Hematopoietic multipotent progenitor cell treated with erythropoietin and hydrocortisone succinate and interleukin-3 and kit ligand, for 6 days (in vitro differentiated cells): ENCODE data around the gene STXBP4.

Experiments
- DNase-seq: peaks from one replicate; pipeline ENCODE4 v3.0.0-alpha.2; 2015

The STXBP4 gene, protein sequence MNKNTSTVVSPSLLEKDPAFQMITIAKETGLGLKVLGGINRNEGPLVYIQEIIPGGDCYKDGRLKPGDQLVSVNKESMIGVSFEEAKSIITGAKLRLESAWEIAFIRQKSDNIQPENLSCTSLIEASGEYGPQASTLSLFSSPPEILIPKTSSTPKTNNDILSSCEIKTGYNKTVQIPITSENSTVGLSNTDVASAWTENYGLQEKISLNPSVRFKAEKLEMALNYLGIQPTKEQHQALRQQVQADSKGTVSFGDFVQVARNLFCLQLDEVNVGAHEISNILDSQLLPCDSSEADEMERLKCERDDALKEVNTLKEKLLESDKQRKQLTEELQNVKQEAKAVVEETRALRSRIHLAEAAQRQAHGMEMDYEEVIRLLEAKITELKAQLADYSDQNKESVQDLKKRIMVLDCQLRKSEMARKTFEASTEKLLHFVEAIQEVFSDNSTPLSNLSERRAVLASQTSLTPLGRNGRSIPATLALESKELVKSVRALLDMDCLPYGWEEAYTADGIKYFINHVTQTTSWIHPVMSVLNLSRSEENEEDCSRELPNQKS

DNA sequence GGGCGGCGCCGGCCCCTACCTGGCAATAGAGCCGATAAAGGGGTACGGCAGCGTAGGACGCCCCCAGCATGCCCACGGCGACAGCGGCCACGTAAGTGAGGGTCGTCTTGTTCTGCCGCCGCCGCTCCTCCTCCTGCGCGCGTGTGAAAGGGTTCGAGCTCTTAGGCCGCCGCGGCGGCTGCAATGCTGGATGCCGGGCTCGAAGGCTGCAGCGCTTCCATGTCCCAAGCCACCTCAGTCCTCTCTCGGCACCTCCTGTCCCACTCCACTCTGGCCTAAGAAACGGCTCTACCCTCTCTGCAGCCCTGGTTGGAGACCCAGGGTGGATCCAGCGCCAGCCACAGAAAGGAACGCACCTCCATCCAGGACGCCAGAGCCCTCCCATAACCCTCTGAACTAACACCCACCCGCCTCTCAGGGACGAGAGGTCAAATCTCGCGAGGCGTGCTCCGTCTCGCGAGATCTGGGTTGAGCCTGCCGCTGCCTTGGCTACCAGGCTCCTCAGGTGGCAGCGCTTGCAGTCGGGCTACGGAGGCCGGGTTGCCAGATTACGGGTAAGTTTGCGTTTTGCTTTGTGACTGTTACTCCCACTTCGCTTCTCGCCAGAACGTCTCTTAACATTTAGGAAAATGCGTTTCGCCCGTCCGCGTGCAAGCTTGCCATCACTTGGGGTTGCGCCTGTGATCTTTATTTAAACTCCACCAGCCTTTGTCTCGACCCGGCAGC, at the start of gene STXBP4, which contains the start of gene COX11:
STXBP4 (plus strand) TSS at position 504 of the 726 bp plus-strand sequence. CDS start 17,455 bp downstream, outside the sequence.
COX11 (minus strand) TSS at position 393 of the 726 bp plus-strand sequence; CDS start at position 385, 8 bp downstream.
- peak; percentile 97 for DNase-seq

DNA sequence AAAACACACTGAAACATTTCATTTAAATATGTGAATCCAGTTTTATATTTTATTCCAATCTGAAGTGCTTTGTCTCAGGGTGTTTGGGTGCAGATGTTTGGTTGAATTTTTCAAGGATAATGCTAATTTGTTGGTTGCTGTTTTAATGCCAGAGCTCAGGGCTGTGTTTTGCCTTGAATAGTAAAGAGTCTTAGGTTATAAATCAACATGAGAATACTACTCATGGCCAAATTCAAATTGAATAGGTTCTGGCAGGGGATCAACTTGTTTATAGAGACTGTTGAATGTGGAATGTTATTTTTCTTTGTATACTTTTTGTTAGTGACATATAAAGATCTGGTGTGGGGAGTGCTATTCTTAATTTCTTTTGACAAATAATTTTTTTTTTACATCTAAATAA, 49.1 kb upstream of the STXBP4 start:
- no peak for DNase-seq

DNA sequence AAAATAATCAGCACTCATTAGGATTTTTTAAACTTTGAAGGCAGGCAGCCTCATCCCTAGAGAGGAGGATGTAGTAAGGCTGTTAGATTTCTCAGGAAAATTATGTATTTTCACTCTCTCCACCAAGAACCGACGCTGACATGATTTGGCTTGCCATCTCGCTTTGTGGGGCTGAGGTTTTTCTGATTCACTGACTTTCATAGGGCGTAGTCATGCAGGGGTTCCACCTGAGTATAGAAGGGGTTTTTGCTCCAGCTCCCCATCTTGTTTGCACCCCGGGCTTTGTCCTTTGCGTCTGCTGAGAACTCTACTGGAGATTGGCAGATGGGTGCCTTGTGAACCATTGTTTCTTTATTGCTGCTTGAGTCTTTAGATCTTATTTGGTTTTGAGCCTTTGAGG, 47.7 kb upstream of the STXBP4 start:
- DNase-seq, result no peak

DNA sequence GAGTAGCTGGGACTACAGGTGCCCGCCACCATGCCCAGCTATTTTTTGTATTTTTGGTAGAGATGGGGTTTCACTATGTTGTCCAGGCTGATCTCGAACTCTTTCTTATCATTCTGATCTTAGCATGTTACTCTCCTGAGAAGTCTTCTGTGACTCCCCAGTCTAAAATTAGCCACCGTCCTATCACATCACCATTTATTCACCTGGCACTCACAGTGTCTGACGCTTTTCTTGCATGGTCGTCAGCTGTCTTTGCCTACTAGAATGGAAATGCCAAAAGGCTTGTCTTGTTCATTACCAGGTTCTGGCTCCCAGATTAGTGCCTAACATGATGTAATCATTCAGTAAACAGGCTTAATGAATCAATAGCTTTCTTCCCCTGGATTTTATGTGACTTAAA, 44.2 kb upstream of the STXBP4 start:
- DNase-seq, result no peak

DNA sequence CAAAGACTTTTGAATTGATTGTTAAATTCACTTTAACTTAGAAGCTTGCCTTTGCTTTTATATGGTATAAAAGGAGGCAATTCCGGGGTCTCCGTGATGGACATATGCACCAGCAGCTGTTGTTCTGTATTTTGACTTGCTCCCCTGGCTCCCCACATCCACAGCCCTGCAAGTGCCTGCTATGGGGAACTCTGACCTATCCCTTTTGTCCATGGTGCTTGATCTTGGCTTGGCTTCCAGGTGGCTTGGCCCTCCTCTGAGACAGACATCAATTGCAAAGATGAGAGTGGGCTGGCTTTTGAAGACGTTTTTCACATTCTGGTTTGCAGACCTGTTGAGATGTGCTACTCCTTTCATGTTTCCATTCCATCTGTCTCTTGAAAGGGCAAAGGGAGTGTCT, 41.0 kb upstream of the STXBP4 start:
- DNase-seq, result no peak

DNA sequence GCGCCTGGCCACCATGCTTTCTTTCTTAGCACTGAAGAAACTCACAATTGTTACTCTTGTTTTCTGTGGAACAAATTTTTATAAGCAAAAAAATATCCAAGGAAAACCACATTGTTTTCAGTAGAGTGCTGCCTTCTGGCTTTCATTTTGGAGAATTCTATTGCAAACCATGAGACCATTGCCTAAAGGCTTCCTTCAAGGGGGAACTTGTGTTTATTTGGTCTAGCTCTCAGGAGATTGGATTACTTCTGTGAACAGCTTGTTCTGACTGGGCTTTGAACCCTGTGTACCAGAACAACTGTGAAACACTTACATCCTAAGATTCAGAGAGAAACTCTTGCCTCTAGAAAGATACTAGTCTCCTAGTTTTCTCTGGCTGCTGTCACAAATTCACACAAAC, 35.9 kb upstream of the STXBP4 start:
- DNase-seq, result no peak

DNA sequence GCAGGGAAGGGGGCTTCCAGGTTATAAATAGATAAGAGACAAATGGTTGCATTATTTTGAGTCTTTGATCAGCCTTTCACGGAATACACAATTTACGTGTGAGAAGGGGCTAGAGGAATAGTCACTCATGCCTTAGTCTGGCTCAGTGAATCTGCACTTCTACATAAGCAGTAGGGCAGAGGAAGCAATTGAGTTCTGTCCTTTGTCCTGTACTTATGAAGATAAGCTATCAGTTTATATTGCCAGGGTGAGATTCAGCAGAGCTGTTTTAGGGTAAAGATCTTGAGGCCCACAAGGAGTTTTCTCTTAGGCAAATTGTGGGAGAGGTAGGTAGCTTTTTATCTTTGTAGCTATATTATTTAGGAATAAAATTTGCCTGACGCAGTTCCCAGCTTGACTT, 34.6 kb upstream of the STXBP4 start:
- DNase-seq, result peak; percentile 48

DNA sequence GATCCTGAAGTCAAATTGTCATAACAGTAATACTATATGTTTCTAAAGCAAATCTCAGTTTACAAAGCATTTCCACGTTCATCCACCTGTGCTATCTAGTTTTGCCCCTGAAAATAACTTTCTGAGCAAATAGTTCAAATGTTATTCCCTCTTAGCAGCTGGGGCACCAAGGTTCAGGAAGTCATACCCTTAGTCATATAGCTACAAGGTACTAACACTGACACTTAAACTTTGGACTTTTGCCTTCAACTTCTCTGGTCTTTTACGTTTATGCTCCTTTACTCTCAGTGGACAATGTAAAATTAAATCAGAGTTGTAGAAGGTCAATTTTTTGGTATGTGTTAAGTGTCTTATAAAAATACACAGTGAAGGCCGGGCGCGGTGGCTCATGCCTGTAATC, 33.1 kb upstream of the STXBP4 start:
- DNase-seq, result no peak

DNA sequence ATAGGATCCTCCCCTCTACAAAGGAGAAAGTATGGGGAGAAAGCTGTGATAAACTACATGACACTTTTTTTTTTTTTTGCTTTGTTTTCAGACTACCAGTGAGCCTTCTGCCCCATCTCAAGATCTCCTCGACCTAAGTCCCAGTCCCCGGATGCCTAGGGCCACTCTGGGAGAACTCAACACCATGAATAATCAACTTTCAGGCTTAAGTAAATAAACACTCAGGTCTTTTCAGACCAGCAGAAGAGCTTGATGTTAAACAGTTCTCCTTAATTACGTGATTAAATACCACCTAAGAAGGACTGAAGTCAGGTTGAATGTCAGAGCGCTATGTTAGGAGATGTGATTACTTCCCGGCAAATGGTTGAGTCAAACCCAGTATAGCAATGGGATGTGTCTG, 31.5 kb upstream of the STXBP4 start:
- no peak for DNase-seq

DNA sequence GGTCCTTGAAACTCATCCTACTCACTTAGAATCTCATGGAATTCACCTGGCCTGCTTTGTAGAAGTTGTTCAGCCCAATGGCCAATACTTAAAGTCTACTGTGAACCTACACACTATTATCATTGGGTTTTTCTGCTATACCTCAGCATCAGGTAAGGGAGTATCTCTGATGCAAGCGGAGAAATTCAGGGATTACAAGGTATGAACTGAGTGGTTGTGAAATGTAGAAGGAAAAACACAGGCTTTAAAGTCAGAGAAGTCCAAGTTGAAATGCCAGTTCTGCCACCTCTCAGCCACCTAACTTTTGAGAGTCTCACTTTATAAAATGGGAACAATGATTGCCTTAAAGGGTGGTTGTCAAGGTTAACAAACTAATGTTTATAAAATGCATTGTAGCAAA, 31.1 kb upstream of the STXBP4 start:
- DNase-seq, result no peak

DNA sequence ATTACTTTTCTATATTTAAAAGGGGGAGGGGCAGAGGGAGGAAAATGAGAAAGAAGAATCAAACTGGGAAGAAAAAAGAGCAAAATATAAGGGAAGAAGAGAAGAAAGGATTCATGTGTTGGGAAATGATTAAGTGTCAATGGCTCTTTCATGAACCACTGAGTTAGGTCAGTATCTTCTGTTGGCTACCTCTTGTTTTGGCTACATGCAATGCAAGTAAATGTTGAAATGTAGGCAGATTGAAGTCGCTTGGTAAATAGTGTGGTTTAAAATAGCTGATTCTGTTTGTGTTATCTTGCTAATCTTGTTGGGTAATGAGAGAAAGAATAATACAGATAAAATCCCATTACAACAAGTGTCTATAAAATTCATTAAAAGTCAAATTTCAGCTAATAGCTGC, 27.3 kb upstream of the STXBP4 start:
- DNase-seq, result peak; percentile 40

DNA sequence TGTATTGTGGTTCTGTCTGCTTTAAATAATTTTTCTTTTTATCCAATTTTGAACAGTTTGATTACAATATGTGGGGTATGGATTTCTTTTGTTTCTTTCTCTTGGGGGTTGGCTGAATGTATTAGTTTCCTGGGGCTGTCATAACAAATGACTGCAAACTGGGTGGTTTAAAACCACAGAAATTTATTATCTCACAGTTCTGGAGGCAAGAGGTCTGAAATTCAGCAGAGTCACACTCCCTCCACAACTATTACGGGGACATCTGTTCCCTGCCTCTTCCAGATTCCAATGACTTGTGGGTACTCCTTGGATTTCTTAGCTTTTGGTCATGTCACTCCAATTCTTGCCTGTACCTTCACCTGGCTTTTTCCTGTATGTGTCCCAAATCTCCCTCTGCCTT, 23.8 kb upstream of the STXBP4 start:
- peak; percentile 80 for DNase-seq

DNA sequence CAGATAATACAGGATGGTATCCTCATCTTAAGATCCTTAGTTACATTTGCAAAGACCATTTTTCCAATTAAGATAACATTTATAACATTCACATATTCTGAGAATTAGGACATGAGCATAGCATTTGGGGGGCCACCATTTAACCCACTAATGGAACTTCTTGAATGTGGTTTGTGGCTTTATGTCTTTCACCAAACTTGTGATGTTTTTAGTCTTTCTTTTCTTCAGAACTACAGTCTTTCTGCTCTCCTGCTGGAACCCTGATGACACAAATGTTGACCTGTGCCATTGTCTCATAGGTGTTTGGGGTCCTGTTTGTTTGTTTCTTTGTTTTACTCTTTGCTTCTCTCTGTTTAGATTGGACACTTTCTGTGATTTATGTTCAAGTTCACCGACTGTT, 23.3 kb upstream of the STXBP4 start:
- peak; percentile 38 for DNase-seq

DNA sequence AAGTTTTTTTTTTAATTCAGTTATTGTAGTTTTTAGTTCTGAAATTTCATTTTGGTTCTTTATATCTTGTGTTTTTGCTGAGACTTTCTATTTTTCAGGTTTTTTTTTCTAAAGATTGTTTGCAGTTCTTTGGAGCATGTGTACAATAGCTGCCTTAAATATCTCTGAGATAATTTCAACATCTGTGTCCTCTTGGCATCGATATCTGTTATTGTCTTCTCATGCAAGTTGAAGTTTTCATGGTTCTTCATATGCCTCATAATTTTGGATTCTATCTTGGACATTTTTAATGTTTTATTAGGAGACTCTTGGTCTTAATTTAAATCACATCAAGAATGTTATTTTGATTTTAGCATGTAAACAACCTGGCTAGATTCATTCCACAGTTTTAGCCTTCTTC, 22.9 kb upstream of the STXBP4 start:
- peak; percentile 60 for DNase-seq

DNA sequence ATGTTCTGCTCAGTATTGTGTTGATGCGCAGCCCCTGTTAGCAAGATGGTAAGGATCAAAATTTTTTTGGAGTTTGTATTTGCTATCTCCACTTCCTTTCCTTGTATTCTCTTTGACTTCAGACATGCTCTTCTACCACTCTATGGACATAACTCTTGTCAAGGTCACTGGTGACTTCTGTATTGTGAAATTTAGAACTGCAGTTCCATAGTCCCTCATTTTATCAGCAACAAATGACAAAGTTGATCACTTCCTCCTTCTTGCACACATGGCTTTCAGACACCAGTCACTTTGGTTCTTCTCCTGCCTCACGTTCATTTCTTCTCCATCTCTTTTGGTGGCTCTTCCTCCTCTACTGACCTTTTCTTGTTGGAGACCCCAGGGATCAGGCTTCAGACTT, 21.2 kb upstream of the STXBP4 start:
- DNase-seq, result peak; percentile 53

DNA sequence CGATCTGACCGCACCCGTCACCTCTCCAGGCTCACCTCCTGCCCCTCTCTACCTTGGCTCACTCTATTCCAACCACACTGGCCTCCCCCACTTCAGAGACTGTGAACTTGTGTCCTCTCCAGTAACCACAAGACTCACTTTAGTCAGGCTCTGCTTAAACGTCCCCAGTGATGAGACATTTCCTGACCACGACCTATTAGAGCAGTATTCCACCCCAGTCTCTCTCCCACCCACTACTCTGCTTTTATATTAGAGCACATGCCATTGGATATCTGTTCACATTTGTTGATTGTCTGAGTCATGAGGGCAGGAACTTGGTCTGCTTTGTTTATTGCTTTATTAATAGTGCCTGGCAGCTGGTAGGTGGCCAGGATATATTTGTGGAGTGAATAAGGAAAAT, 20.2 kb upstream of the STXBP4 start:
- DNase-seq, result peak; percentile 41

DNA sequence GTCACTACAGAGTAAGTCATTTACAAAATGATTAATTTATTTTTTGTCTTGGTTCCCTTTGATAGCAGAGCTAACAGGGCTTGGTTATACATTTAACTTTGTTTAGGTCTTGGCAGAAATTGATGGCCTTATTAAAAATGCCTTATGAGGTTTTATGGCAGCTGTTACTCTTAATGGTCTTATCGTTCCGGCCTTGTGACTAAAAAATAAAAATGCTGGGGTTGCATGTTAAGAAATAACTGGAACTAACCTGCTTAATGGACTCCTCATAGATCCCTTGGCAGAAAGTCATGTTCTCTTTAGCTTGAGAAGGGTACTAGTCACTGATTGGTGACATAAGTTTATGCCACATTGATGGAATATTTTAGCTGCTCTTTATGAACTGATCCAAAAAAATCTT, 18.4 kb upstream of the STXBP4 start:
- no peak for DNase-seq

DNA sequence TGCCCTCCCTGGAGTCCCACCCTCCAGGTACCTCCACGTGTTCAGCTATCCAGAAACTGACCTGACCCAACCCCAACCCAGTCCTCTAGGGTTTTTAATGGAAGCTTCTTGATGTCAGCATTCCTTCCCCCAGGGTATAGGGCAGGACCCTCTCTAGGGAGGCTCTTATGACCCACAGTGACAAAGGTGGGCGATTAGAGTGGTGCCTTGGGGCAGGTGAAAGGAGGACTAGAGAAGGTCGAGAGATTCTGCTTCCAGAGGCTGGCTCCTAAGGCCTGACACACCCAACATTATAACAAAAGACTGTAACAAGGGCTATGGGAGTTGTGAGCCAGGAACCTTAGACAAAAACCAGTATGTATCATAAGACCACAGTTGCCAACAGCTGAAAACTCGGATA, 17.3 kb upstream of the STXBP4 start:
- DNase-seq, result no peak

DNA sequence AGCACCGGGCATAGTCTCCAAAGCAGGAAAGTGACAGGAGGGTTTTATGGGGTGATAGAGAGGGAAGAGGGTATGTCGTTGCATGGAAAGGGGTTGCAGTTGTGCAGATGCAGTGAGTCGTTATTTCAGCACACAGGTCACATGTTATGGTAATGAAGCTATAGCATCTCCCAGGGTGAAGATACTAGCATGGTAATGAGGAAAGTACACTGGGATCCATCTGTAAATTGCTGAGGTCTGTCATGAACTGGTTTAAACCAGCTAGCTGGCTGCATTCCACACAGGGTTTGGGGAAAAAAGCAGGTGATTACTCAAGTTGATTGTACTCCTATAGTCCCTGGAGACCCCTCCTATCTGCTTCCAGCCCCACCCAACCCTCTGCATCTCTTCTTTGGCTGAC, 11.8 kb upstream of the STXBP4 start:
- DNase-seq, result no peak

DNA sequence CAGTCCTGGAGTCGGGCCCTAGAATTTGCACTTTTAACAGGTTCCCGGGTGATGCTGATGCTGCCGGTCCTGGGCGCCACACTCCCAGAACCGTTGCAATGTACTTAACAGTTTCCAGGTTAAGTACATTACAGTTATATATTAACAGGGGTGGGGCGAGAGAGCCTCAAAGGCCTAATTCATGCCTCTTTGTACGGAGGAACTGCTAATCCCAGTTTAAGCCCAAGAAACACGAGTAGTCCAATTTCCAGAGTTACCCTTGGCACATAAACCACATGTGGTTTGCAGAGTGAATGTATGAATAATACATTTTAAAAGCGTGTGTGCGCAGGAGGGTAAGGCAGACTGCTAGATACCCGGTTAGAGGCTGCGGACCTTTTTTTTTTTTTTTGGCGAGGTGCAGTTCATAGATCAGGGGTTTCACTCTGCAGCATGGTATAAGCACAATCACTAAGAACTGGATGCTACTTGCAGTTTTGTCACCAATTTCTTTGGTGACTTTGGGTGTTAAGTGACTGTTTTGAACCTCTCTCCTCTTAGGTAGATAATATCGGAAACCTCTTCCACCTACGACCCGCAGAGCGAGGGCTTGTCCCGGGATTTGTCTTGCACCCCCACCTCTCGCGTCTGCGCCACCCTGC, 824 bp upstream of the STXBP4 start:
- peak; percentile 71 for DNase-seq

DNA sequence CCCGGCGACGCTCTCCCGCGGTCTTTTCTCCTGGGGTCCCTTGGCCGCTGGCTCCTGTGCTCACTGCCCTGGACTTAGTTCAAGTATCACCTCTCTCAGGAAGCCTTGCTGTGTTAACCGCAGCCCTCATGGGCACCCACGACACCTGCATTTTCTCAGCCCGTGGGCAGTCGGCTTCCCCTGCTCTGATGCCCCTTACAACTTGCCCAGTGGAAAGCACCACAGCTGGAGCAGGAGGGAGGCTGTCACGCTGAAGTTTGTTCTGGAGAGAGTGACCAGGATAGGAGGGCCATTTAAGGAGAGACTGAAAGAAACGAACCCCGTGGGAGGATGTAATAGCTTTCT, 395 bp downstream of the STXBP4 start:
- no peak for DNase-seq

DNA sequence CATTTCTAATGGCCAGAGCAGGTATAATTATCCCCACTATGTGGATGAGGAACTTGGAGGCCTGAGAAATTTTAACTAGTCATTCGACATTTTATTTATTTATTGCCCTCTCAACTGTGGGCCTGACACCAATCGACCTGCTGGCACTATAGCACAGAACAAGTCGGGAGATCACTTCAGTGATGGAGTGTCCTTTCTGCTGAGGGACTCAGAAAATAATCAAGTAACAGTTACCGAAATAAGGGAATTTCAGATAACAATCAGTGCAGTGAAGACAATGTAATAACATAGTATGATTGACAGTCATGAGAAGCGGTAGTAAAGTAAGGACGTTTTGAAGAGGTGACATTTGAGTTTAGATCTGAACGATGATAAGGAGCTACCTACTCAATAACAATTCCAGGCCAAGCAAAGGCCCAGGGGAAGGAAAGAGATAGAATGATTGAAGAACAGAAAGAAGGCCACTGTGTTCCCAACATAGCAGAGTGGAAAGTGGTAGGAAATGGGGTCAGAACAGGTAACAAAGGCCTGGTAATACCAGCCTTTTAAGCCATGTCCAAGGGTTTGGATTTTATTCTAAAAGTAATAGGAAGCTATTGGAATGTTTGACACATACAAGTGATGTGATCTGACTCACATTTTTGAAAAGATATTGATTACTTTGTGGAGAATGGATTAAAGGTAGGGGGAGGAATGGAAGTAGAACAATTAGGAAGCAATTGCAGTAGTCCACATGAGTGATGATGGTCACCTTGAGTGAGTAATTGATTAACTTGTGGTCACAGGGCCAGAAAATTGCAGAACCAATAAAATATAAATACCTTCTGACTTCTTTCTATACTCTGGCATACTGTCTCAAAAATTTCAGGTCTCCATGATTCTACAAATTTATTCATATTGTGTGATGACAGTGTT, 1.4 kb downstream of the STXBP4 start:
- no peak for DNase-seq

DNA sequence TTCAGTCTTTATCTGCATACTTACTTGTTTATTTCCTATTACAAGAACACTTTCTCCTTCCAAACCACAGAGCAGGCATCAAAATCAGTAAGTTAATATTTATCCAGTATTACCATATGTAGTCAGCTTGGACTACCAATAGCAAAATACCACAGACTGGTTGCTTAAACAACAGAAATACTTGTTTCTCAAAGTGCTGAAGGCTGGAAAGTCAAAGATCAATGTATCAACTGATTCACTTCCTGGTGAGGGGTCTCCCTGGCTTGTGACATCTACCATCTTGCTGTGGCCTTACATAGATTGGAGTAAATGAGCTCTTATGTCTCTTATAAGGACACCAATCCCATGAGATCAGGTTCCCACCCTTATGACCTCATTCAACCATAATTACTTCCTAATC, 2.6 kb downstream of the STXBP4 start:
- DNase-seq, result no peak
